CD4-positive, alpha-beta T cell (primary cell): ENCODE measurements around the gene PRCP. TPM values are rescaled to one million over a fixed set of nuclear protein-coding genes. Genes with fewer than 3 reads are reported as not detected.

Experiments used
- ATAC-seq: fragments of 200-7000 bp; cut with Tn5 transposase; one replicate; pipeline ENCODE4 v1.10.0; 2022; ENCODE audit warnings: mild to moderate bottlenecking; ENCODE audit not compliant: poor library complexity
- CTCF ChIA-PET: fragments of 350-600 bp; sonication (Branson Sonifier 250); formaldehyde crosslinking; loops from one replicate; lab custom pipeline; 2021; ENCODE audit warnings: antibody characterized with exemption, inconsistent platforms; lab: Charles Lee
- POLR2A ChIA-PET: fragments of 350-600 bp; sonication (Branson Sonifier 250); formaldehyde crosslinking; loops from one replicate; lab custom pipeline; 2021; ENCODE audit warnings: antibody characterized with exemption, inconsistent platforms; lab: Charles Lee
- DNase-seq, 14 experiments: peaks; one replicate each; pipeline ENCODE4 v3.0.0-alpha.2; 2013 to 2020; ENCODE audit warnings: mixed read lengths in 2 of 14
- H3K27ac ChIP-seq, 2 donors: one replicate each; pipeline versions ENCODE4 v1.5.1 to v1.7.0; 2013; ENCODE audit warnings: low read length in 2 of 2, low read depth in 1 of 2, mild to moderate bottlenecking in 1 of 2
- H3K27me3 ChIP-seq, 2 experiments: 1 replicate in 1 of 2; 2 replicates in 1 of 2; pipeline versions ENCODE4 v1.6.1 to v1.7.0; 2013; ENCODE audit warnings: low read length in 2 of 2, control low read depth in 1 of 2, mild to moderate bottlenecking in 1 of 2, moderate library complexity in 1 of 2; ENCODE audit not compliant: insufficient read depth in 2 of 2, control insufficient read depth in 1 of 2
- H3K36me3 ChIP-seq: one replicate; pipeline ENCODE4 v1.6.1; 2013; ENCODE audit warnings: low read length, control low read depth; ENCODE audit not compliant: insufficient read depth
- H3K4me1 ChIP-seq: one replicate; pipeline ENCODE4 v1.6.1; 2013; ENCODE audit warnings: low read length, control low read depth; ENCODE audit not compliant: insufficient read depth
- H3K4me3 ChIP-seq: one replicate; pipeline ENCODE4 v1.5.1; 2013; ENCODE audit warnings: mild to moderate bottlenecking, low read length, moderate library complexity
- H3K9me3 ChIP-seq, 2 experiments: 1 replicate in 1 of 2; 2 replicates in 1 of 2; pipeline versions ENCODE4 v1.6.1 to v1.7.0; 2013; ENCODE audit warnings: low read length in 2 of 2, mild to moderate bottlenecking in 2 of 2, control low read depth in 1 of 2, moderate library complexity in 1 of 2; ENCODE audit not compliant: control insufficient read depth in 1 of 2, insufficient read depth in 1 of 2
- H3K27ac Mint-ChIP-seq: one replicate; pipeline ENCODE4 v1.8.0; 2020; ENCODE audit warnings: mixed read lengths
- H3K27me3 Mint-ChIP-seq: one replicate; pipeline ENCODE4 v1.8.0; 2021; ENCODE audit warnings: mixed read lengths
- H3K36me3 Mint-ChIP-seq: one replicate; pipeline ENCODE4 v1.8.0; 2021; ENCODE audit warnings: low read depth, mixed read lengths
- H3K4me1 Mint-ChIP-seq: one replicate; pipeline ENCODE4 v1.8.0; 2021; ENCODE audit warnings: low read depth, mixed read lengths
- H3K4me3 Mint-ChIP-seq: one replicate; pipeline ENCODE4 v1.8.0; 2020; ENCODE audit warnings: mild to moderate bottlenecking, mixed read lengths
- H3K9me3 Mint-ChIP-seq: one replicate; pipeline ENCODE4 v1.8.0; 2020; ENCODE audit warnings: mixed read lengths
- CTCF ChIP-seq: fragments of 200-600 bp; IDR thresholded peaks from one replicate; pipeline ENCODE4 v1.8.0; 2022; ENCODE audit warnings: antibody characterized with exemption, mild to moderate bottlenecking
- intact Hi-C, 2 experiments: fragments of 100-400 bp; cut with DNase I in 1 of 2; cut with micrococcal nuclease in 1 of 2; formaldehyde crosslinking; loops; one replicate each; pipeline versions ENCODE4 v1.15.1 to v1.9.0; 2023 to 2025; cut with DNase I, micrococcal nuclease
- total RNA-seq, 174 experiments: library from RNA in 2 of 174; stranded (reverse) in 2 of 174; gene quantifications; one replicate each; pipeline ENCODE4 v1.2.3 and lab custom pipeline; 2021 to 2026

PRCP gene
- total RNA-seq, 2 experiments from 2014 or later = 13.7 to 16.0 TPM

GRCh38 chr11:82811369-82811768 is 88.9 kb downstream of the PRCP start:
- CTCF ChIA-PET = no interaction called here
- Histone ChIP-seq H3K36me3 (no peaks in the 10 kb centered on the region), H3K9me3 (no peaks in the 10 kb centered on the region), H3K4me1 (no peaks in the 10 kb centered on the region), H3K4me3 (no peak overlapping the region), H3K27me3 (peaks cover 0 to 6% of the 10 kb centered on the region in 2 experiments), H3K27ac (no peak overlapping the region)
- no peaks in the 10 kb centered on the region for H3K4me1 Mint-ChIP-seq
- no peaks in the 10 kb centered on the region for H3K9me3 Mint-ChIP-seq
- H3K4me3 Mint-ChIP-seq = no peak overlapping the region
- POLR2A ChIA-PET = no interaction called here
- intact Hi-C loops = no loop called here
- no peaks in the 10 kb centered on the region for H3K36me3 Mint-ChIP-seq
- H3K27ac Mint-ChIP-seq = no peak overlapping the region
- H3K27me3 Mint-ChIP-seq = peaks cover 61% of the 10 kb centered on the region
- ATAC-seq (no peak), DNase-seq (no peak)
- no peak for TF ChIP-seq CTCF

GRCh38 chr11:82810738-82811137 is 89.5 kb downstream of the PRCP start:
- DNase-seq (no peak), ATAC-seq (no peak)
- TF ChIP-seq CTCF = no peak
- H3K9me3 Mint-ChIP-seq = no peaks in the 10 kb centered on the region
- H3K4me3 Mint-ChIP-seq = no peak overlapping the region
- H3K36me3 Mint-ChIP-seq = no peaks in the 10 kb centered on the region
- intact Hi-C loops = no loop called here
- no peaks in the 10 kb centered on the region for H3K4me1 Mint-ChIP-seq
- Histone ChIP-seq H3K27ac (no peak overlapping the region), H3K36me3 (no peaks in the 10 kb centered on the region), H3K4me1 (no peaks in the 10 kb centered on the region), H3K4me3 (no peak overlapping the region), H3K9me3 (no peaks in the 10 kb centered on the region), H3K27me3 (peaks cover under 1 to 6% of the 10 kb centered on the region in 2 experiments)
- H3K27me3 Mint-ChIP-seq = peaks cover 64% of the 10 kb centered on the region
- ChIA-PET POLR2A (no interaction called here), CTCF (no interaction called here)
- H3K27ac Mint-ChIP-seq = no peak overlapping the region

GRCh38 chr11:82810326-82810725 is 89.9 kb downstream of the PRCP start:
- Histone ChIP-seq H3K4me1 (no peaks in the 10 kb centered on the region), H3K36me3 (no peaks in the 10 kb centered on the region), H3K27me3 (peaks cover 4 to 6% of the 10 kb centered on the region in 2 experiments), H3K27ac (no peak overlapping the region), H3K9me3 (no peaks in the 10 kb centered on the region), H3K4me3 (no peak overlapping the region)
- peaks cover 64% of the 10 kb centered on the region for H3K27me3 Mint-ChIP-seq
- intact Hi-C loops = no loop called here
- no peak for TF ChIP-seq CTCF
- H3K9me3 Mint-ChIP-seq = no peaks in the 10 kb centered on the region
- H3K36me3 Mint-ChIP-seq = no peaks in the 10 kb centered on the region
- no peak for DNase-seq
- no peaks in the 10 kb centered on the region for H3K4me1 Mint-ChIP-seq
- ChIA-PET POLR2A (no interaction called here), CTCF (no interaction called here)
- ATAC-seq = no peak
- H3K27ac Mint-ChIP-seq = no peak overlapping the region
- H3K4me3 Mint-ChIP-seq = no peak overlapping the region
